ENCODE results near the gene NAT16. TPM values are rescaled to one million over a fixed set of nuclear protein-coding genes. Genes with fewer than 3 reads are reported as not detected.

Gene NAT16
- total RNA-seq, 4 donors from 2014 or later = not detected

DNA sequence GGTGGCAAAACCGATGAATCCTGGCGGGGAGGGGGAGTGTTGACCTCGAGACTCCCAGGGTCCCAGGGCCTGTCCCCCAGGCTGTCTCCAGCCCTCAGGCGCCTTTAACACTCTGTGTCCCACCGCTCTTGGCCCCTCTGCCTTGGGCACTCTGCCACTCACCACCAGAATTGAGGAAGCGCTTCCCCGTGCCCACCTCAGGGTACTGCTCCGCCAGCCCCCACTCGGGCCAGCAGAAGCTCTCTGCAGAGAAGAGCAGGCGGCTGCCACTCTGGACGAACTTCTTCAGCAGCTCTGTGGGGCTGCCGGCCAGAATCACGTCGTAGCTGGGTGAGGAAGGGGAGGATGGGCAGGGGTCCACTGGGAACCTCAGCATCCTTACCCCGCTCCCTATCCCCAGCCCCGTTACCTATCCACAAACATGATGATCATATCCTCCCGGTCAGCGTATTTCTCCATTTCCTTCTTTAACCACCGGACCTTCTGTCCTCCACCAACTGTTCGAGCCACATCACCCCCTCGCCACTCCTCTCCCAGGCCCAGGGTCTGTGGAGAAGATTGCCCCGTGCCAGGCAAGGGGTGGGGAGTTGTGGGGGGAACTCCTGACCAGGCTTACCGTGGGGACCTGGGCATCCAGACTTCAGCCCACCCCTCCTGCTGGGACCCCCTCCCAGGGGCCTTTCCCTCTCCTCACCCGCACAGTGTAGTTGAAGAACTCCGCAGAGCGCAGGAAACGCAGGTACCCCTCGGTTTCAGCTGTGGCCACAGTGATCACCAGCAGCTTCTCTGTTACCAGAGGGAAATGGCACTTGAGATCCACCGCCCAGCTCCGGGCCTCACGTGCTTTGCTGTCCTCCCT lies 36.1 kb upstream of the NAT16 start:
- Histone ChIP-seq H3K9me3 (no peaks in the 10 kb centered on the region), H3K4me3 (peak overlapping the region; percentile 68 to 72), H3K36me3 (no peaks in the 10 kb centered on the region), H3K27ac (peak overlapping the region in 1 of 2 donors; percentile 93), H3K27me3 (no peaks in the 10 kb centered on the region), H3K4me1 (peaks cover 0 to 12% of the 10 kb centered on the region in 2 donors)
- TF ChIP-seq, protein P1, sequence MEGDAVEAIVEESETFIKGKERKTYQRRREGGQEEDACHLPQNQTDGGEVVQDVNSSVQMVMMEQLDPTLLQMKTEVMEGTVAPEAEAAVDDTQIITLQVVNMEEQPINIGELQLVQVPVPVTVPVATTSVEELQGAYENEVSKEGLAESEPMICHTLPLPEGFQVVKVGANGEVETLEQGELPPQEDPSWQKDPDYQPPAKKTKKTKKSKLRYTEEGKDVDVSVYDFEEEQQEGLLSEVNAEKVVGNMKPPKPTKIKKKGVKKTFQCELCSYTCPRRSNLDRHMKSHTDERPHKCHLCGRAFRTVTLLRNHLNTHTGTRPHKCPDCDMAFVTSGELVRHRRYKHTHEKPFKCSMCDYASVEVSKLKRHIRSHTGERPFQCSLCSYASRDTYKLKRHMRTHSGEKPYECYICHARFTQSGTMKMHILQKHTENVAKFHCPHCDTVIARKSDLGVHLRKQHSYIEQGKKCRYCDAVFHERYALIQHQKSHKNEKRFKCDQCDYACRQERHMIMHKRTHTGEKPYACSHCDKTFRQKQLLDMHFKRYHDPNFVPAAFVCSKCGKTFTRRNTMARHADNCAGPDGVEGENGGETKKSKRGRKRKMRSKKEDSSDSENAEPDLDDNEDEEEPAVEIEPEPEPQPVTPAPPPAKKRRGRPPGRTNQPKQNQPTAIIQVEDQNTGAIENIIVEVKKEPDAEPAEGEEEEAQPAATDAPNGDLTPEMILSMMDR (IDR thresholded peaks at IDR 0.05) = no peak
- TF ChIP-seq POLR2A (IDR thresholded peaks at IDR 0.05) = no peak
- no peak for DNase-seq
- intact Hi-C loops (cut with DNase I; ENCODE audit: low total_unique reads) = no loop called here

DNA sequence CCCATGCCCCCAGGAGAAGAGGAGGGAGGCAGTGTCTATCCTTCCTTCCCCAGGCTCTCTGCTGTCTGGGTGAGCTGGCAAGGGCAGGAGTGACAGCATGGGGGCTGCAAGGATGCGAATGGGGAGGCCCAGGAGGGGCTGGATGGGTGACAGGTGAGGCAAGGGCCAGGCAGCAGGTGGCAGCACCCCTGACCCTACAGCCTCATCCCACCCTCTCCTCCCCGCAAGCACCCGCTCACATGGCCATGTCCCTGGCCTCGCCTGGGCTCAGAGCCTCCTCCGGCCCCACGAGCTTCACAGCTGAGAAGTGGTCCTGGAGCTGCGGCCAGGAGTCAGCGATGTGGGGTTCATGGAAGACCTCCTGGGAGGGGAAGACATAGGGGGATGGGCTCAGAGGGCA lies 31.9 kb upstream of the NAT16 start:
- intact Hi-C loops (cut with DNase I; ENCODE audit: low total_unique reads) = no loop called here
- H3K4me1 ChIP-seq = peaks cover 0 to 3% of the 10 kb centered on the region in 2 donors
- no peaks in the 10 kb centered on the region for H3K27me3 ChIP-seq
- DNase-seq = no peak
- no peaks in the 10 kb centered on the region for H3K36me3 ChIP-seq
- no peaks in the 10 kb centered on the region for H3K9me3 ChIP-seq
- no peak overlapping the region for H3K27ac ChIP-seq
- no peak overlapping the region for H3K4me3 ChIP-seq
- TF ChIP-seq, protein P1 (IDR thresholded peaks at IDR 0.05) = no peak
- TF ChIP-seq POLR2A (IDR thresholded peaks at IDR 0.05) = no peak

DNA sequence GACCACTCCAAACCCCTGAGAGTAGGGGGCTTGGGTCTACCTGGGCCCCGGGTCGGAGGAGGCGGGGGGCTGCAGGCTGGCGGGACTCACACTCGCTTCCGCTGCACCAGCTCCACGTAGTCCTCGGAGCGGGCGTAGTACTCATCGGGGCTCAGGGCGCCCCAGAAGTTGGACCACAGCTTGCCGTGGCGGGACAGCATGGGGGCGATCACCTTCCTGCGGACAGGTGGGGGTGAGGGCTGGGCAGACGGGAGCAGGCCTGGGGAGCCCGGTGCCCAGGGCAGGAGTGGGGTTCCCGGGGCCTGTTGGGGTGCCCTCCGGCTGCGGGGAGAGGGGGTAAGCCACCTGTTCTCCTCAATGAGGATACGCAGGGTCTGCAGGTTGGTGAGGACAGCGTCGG lies 31.4 kb upstream of the NAT16 start:
- no peak overlapping the region for H3K4me3 ChIP-seq
- no peaks in the 10 kb centered on the region for H3K36me3 ChIP-seq
- intact Hi-C loops (cut with DNase I; ENCODE audit: low total_unique reads) = no loop called here
- H3K27ac ChIP-seq = no peak overlapping the region
- peaks cover 0 to 1% of the 10 kb centered on the region in 2 donors for H3K4me1 ChIP-seq
- no peak for DNase-seq
- H3K9me3 ChIP-seq = no peaks in the 10 kb centered on the region
- no peaks in the 10 kb centered on the region for H3K27me3 ChIP-seq
- no peak for TF ChIP-seq POLR2A (IDR thresholded peaks at IDR 0.05)
- TF ChIP-seq, protein P1 (IDR thresholded peaks at IDR 0.05) = no peak

DNA sequence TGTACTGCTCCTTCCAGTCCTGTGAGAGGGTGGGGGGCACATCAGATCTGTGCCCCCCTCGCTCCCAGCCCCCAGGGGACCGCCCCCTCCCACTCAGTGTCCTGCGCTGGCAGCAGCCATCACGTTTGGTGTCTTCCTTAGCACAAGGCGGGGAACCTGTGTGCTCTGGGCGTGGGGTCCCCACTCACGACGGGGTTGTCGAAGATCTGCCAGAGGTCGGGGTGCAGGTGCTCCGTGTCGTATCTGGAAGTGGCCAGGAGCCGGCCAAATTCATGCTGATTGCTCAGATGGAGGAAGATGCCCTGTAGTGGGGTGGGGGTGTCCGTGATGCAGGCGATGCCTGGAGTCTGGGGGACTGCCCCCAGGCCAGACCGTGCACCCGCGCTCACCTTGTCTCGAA lies 30.1 kb upstream of the NAT16 start:
- Histone ChIP-seq H3K27ac (no peak overlapping the region), H3K4me1 (no peaks in the 10 kb centered on the region), H3K27me3 (no peaks in the 10 kb centered on the region), H3K4me3 (no peak overlapping the region), H3K36me3 (no peaks in the 10 kb centered on the region), H3K9me3 (no peaks in the 10 kb centered on the region)
- intact Hi-C loops (cut with DNase I; ENCODE audit: low total_unique reads) = no loop called here
- TF ChIP-seq POLR2A (IDR thresholded peaks at IDR 0.05) = no peak
- TF ChIP-seq, protein P1 (IDR thresholded peaks at IDR 0.05) = no peak
- no peak for DNase-seq

DNA sequence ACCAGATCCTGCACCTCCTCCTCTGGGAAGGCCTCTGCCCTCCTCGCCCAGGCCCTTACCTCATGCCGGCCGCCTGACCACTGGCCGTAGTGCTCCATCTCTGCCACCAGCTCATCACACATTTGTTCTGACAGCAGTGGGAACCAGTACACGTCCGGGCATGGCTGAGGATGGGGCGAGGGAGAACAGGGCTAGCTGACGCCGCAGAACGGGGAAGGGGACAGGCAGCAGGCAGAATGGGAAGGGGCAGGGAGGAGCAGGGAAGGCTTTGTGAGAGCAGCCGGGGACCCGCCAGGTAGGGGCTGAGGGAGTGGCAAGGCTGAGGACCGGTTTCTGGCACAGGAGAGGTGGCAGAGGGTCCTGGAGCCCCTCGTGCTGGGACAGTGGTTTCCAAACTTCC lies 28.7 kb upstream of the NAT16 start:
- H3K9me3 ChIP-seq = no peaks in the 10 kb centered on the region
- no peak for DNase-seq
- H3K27me3 ChIP-seq = no peaks in the 10 kb centered on the region
- intact Hi-C loops (cut with DNase I; ENCODE audit: low total_unique reads) = no loop called here
- no peaks in the 10 kb centered on the region for H3K4me1 ChIP-seq
- no peak overlapping the region for H3K4me3 ChIP-seq
- no peak overlapping the region for H3K27ac ChIP-seq
- TF ChIP-seq POLR2A (IDR thresholded peaks at IDR 0.05) = no peak
- TF ChIP-seq, protein P1 (IDR thresholded peaks at IDR 0.05) = no peak
- H3K36me3 ChIP-seq = no peaks in the 10 kb centered on the region

Measured in uterus (tissue), 4 donors.